22Rv1 (cell line): ENCODE measurements around the gene MAP1B.

Source experiments
- H3K27ac ChIP-seq: fragments of 450-650 bp; 2 replicates; pipeline ENCODE4 v1.5.1; 2017
- ZFX ChIP-seq: fragments of 450-650 bp; IDR thresholded peaks from 2 replicates; pipeline ENCODE4 v1.6.1; 2017; ENCODE audit warnings: antibody characterized with exemption, borderline replicate concordance
- TF ChIP-seq, protein P1 (sequence below): fragments of 450-650 bp; IDR thresholded peaks from 2 replicates; pipeline ENCODE4 v1.5.1; 2017; ENCODE audit warnings: mild to moderate bottlenecking

Gene MAP1B

DNA sequence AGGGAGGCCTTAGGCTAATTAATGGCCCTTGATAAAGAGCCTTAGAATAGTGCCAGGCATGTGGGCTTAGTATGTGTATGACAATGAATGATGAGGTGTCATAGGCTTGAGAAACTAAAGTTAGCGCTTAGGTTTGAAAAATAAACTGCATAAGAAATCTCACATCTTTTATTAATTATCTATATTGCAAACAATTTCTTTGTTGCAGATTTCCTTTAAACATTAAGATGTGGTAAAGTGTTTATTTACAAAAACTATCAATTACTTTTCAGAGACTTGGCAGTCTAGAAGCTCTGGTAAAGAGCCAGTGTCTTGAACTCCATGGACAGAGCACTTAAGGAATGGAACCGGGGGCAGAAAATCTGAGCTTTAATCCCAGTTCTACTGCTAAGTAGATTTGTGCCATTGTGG lies 23.1 kb downstream of the MAP1B start:
- no peak overlapping the region for H3K27ac ChIP-seq
- no peak for TF ChIP-seq ZFX
- TF ChIP-seq, protein P1, sequence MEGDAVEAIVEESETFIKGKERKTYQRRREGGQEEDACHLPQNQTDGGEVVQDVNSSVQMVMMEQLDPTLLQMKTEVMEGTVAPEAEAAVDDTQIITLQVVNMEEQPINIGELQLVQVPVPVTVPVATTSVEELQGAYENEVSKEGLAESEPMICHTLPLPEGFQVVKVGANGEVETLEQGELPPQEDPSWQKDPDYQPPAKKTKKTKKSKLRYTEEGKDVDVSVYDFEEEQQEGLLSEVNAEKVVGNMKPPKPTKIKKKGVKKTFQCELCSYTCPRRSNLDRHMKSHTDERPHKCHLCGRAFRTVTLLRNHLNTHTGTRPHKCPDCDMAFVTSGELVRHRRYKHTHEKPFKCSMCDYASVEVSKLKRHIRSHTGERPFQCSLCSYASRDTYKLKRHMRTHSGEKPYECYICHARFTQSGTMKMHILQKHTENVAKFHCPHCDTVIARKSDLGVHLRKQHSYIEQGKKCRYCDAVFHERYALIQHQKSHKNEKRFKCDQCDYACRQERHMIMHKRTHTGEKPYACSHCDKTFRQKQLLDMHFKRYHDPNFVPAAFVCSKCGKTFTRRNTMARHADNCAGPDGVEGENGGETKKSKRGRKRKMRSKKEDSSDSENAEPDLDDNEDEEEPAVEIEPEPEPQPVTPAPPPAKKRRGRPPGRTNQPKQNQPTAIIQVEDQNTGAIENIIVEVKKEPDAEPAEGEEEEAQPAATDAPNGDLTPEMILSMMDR: no peak

DNA sequence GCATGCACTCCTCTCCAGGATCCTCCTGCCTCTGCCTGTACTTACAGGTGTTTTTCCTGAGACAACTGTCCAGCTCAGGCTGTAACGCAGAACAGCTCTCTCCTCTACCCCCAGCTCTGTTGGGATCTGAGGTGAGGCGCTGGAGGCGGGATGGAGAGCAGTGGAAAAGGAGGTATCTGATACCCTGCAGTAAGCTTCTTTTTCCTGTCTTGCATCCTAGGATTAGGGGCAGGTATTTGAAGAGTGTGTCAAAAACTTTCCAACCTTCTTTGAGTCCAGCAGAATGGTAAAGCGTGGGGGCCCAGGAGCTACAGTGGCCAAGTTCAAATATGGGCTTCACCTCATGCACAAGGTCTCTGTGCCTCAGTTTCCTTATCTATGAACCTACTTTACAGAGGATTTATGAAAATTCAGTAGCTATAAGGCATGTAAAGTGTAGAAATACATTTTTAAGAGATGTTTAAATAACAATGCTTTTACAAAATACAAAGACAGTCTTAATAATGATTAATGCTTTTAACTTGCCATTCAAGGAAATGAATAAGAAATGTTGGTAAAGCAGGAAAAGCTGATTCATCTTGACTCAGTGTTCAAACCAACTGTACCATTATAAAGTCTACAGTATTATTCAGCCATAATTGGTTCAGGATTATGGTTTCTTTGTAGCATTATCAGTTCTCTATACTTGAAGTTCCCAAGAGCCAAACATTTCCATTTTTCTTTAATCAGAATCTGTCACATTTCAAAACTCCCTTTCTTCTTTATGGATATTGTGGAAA lies 26.1 kb downstream of the MAP1B start:
- no peak for TF ChIP-seq ZFX
- TF ChIP-seq, protein P1: no peak
- H3K27ac ChIP-seq: no peak overlapping the region

DNA sequence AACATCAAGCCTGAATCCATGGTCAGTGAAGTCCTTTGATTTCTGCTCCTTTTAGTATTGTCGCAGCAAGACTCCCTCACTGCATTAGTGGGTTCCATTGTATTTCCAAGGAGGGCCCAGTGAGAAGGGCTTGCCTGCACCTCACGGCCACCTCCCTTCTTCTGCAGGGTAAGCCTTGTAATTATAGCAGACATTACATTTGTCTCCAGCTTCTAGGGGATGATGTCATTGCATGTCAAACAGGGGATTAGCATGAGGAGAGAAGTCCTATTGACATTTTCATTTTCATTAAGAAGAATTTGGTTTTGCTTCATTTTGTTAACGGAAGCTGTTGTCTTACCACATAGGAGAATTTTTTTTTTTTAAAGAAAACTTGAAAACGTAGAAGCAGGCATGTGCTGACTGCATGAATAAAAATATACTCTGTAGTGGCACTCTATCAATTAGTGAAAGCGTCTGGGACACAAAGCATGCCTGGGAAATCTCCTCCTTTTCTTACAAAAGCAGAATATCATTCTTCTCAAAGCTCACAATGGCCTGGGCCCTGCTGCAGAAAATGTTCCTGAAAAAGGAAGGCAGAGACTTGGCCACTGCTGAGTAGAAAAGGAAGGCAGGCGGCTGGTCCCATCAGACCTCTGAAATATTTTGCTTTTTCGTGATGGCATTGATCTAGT lies 27.1 kb downstream of the MAP1B start:
- no peak overlapping the region for H3K27ac ChIP-seq
- no peak for TF ChIP-seq ZFX
- TF ChIP-seq, protein P1: no peak

DNA sequence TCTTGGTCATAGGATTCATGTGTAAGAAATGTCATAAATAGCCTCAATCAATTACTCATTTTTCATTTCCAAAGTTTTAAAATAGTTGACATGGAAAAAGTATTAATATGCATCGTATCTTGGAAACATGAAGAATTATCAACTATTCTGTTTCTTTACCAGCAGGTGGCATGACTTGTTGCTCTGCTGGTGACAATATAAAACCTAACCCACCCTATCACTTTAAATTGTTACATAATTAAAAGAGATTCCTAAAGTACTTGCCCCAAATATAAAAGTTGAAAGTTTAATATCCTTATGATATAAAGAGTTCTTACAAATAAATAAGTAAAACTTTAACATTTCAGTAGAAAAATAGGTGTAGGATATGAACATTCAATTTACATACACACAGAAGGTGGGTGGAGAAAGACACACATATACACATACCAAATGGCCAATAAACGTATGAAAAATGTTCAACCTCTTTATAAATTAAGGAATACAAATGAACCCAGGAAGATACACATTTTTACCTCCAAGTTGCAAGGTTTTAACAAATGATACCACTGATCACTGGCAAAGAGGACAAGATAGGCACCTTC lies 30.6 kb downstream of the MAP1B start:
- H3K27ac ChIP-seq: no peak overlapping the region
- no peak for TF ChIP-seq ZFX
- TF ChIP-seq, protein P1: peak; percentile 81

DNA sequence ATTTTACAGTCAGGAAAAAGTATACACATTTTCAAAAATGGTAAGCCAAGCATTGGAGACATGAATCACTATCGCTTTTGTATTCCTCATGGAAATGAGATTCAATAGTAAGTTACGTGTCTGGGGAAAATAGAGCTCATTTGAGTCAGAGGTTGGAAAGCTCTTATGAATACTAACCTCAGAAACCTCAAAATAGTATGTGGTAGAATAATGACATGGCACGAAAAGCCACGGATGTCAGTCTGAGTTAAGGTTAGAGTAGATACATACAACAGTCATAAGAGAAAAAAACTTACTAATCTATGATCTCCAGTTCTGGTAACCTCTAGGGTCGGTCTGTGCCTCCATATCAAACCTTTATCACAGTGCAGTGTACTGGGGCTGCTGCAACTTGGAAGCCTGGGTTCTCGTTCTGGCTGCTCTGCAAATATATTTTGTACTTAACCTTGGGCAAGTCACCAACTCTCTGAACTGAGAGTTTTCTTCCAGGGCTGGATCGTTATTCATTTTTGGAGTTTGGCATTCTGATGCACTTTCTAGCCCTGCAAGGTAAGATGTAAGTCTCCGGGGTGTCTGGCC lies 31.8 kb downstream of the MAP1B start:
- TF ChIP-seq, protein P1: no peak
- no peak for TF ChIP-seq ZFX
- H3K27ac ChIP-seq: no peak overlapping the region

DNA sequence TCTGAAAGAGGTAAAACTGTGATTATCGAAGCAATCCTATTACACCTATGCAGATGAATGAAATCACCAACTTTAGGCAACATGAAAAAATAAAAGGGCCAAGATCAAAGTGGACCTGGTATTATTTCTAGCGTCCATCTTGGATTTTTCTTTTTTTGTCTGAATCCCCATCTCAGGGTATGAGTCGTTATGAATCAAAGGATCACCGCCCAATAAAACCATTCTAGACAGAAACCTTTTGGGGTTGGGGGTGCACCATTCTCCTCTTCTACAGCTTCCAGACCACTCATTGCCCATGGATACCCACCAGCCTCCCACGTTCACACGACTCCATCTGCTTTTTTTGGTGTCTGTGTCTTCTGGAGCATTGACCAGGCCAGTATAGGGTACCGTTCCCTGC lies 33.4 kb downstream of the MAP1B start:
- H3K27ac ChIP-seq: no peak overlapping the region
- TF ChIP-seq, protein P1: no peak
- no peak for TF ChIP-seq ZFX
